HG02852 (cell line): ENCODE measurements around the gene FAM240A.
"Not testable (repeated sequence)": the region's sequence is repeated elsewhere in the genome, so short reads cannot be mapped to it uniquely, and the experiment has no call there.

Source experiments
- ATAC-seq: cut with Tn5 transposase; IDR thresholded peaks from one replicate; pipeline ENCODE4 v1.9.1; 2021; ENCODE audit warnings: mild to moderate bottlenecking, moderate library complexity; ENCODE audit not compliant: unreplicated experiment

The FAM240A gene

DNA sequence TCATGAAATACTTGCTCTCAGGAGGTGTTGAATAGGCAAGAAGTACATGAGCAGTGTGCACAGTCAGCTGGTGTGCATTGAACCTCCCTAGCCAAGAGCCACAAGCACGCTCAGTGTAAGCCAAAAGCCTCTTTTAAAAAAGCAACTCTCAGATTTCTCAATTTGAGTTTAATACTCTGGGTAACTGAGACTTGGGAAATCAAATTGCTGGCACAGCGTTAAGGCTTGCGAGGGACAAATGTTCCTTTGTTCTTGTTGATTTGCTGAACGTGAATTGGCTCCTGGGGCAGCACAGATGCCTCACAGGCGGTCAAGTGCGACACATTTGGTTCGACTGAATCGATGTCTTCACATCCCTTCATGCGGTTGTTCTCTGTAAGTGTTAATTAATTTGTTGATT is at the start of gene FAM240A:
Gene FAM240A, plus strand, starts transcription at position 202 of the 400 bp plus-strand sequence. Its CDS starts 159 bp downstream, at position 361.
- no peak for ATAC-seq

- ATAC-seq = no peak
These were observed 47.9 kb upstream of the FAM240A start for GRCh38 chr3:46564190-46565021.

- ATAC-seq = no peak
These were observed 47.2 kb upstream of the FAM240A start for GRCh38 chr3:46565077-46565476.

- ATAC-seq = no peak
These were observed 46.7 kb upstream of the FAM240A start for GRCh38 chr3:46565607-46566039.

- no peak for ATAC-seq
These were observed 46.2 kb upstream of the FAM240A start, which contains the start of gene LRRC2 for GRCh38 chr3:46566040-46566641. Gene LRRC2, minus strand, starts transcription at chr3:46566302. Its CDS starts 14,711 bp downstream, at chr3:46551591.

DNA sequence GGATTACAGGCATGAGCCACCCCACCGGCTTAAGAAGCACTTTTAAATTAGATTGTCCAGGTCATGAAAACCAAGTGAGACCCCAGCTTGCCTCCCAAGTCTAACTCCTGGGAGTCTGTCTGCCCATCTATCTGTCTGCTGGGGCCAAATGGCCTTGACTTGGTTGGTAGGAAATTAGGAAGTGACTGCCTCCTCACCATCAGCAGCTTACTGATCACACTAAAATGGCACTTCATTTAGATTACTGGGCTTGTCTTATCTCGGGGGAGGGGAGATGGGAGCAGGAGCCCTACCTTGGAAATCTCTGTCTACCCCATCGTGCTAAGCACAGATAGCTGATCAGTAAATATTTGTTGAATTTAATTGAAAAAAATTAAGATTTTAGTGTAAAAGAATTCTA is 40.6 kb upstream of the FAM240A start:
- ATAC-seq = no peak

- no peak for ATAC-seq
These were observed 38.6 kb upstream of the FAM240A start for GRCh38 chr3:46573701-46574100.

DNA sequence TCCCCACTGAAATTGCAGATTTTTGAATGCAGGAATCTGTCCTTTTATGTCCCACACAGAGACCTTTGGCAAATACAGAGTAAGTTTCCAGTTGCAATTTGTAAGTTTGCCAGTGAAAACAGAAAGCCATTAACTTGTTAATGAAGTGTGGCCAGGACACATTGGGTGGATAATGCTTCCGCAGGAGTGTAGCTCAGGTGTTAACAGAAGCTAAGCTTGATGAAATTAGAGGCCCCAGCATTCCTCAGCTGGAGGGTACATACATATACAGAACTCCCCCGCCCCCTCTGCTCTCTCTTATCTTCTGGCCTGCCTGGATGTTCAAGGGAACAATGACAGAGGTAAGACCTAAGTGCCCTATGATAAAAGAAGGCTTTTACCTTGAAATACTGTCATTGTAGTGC is 38.1 kb upstream of the FAM240A start:
- no peak for ATAC-seq

GRCh38 chr3:46574881-46575576 is 37.3 kb upstream of the FAM240A start:
- ATAC-seq = no peak

DNA sequence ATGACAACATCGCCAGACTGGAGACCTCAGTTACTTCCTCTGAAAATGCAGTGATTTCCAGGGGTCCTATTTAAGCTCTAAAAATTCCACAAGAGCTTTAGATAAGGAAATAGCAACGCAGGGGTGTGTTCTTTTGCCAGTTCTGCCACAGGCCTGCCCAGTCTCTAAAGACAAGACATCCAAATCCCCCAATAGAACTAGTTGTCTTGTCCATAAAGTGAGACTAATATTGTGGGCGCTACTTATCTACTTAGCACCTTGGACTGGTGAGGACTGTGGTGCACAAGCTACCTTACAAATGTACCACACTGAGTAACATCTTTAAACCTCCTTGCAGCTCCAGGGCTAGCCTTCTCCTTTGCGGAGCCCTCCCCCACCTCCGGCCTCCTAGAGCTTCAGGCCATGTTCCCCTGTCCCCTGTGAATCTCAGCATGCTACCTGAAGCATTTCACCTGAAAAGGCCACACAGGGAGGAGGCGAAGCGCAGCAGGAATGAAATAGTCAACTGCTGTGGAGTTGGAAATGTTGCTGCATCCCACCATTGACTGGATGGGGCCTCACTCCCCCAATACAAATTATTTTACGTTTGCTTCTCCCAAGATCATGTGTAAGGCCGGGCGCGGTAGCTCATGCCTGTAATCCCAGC is 36.6 kb upstream of the FAM240A start:
- no peak for ATAC-seq

DNA sequence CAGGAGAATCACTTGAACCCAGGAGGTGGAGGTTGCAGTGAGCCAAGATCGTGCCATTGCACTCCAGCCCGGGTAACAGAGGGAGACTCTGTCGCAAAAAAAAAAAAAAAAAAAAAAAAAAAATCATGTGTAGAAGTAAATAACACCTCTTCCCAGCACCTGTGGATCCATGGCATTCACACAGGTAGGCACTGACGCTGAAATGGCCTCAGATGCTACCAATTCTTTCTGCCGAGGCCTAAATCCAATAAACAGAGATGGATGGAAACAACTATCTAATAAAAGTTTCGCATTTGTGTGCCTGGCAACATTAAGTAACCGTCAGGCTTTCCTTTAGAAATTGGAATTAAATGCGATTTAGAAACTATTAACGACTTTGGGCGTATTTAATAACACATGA is 35.9 kb upstream of the FAM240A start:
- ATAC-seq = no peak

DNA sequence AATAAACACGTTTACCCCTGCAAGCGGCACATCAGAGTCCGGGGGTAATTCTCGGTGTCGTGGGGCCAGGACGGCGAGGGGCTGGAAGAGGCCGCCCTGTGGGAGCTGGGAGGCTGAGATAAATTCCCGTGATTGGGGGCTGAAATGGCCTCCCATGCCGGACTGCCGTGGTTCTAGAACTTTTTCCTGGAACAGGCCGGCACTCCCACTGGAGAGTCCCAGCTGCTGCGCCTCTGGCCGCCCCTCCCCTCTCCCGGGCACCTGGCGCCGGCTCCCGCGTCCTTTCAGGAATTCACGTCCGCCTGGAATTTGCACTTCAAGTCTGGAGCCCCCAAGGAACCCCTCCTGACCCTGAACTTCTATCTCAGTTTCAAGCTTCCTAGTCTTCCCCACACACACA is 35.4 kb upstream of the FAM240A start:
- ATAC-seq = no peak

GRCh38 chr3:46577580-46578249 is 34.6 kb upstream of the FAM240A start:
- ATAC-seq = not testable (repeated sequence)

GRCh38 chr3:46578973-46579755 is 33.2 kb upstream of the FAM240A start:
- ATAC-seq = no peak

DNA sequence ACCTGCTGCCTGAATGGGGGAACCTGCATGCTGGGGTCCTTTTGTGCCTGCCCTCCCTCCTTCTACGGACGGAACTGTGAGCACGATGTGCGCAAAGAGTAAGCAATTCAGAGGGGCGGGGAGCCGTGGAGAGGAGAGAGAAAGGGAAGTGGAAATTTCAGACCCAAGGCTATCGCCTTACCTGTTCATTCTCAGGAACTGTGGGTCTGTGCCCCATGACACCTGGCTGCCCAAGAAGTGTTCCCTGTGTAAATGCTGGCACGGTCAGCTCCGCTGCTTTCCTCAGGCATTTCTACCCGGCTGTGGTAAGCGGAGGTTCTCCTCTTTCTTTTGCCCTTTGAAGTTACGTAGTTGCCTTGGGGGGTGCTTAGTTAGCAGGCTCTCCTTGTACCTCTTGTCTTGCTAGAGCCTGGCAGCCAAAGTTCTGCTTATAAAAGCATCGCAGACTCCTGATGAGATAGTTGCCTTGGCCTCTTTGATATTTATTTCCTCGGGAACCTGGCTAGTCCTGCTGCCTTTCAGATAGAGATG is 32.5 kb upstream of the FAM240A start:
- no peak for ATAC-seq

GRCh38 chr3:46580675-46581074 is 31.6 kb upstream of the FAM240A start:
- no peak for ATAC-seq

- ATAC-seq = no peak
These were observed 27.5 kb upstream of the FAM240A start for GRCh38 chr3:46584598-46585467.

GRCh38 chr3:46585799-46586693 is 26.3 kb upstream of the FAM240A start:
- no peak for ATAC-seq
